GM18870 (cell line): Measurements from ENCODE around the gene LSM4.
A peak's percentile ranks its signal among the peaks of the same experiment; 100 is the strongest.
"Not testable (repeated sequence)": the region's sequence is repeated elsewhere in the genome, so short reads cannot be mapped to it uniquely, and the experiment has no call there.

ENCODE experiments used
- ATAC-seq: cut with Tn5 transposase; IDR thresholded peaks from one replicate; pipeline ENCODE4 v1.9.1; 2021; ENCODE audit warnings: moderate library complexity; ENCODE audit not compliant: unreplicated experiment

The LSM4 gene

DNA sequence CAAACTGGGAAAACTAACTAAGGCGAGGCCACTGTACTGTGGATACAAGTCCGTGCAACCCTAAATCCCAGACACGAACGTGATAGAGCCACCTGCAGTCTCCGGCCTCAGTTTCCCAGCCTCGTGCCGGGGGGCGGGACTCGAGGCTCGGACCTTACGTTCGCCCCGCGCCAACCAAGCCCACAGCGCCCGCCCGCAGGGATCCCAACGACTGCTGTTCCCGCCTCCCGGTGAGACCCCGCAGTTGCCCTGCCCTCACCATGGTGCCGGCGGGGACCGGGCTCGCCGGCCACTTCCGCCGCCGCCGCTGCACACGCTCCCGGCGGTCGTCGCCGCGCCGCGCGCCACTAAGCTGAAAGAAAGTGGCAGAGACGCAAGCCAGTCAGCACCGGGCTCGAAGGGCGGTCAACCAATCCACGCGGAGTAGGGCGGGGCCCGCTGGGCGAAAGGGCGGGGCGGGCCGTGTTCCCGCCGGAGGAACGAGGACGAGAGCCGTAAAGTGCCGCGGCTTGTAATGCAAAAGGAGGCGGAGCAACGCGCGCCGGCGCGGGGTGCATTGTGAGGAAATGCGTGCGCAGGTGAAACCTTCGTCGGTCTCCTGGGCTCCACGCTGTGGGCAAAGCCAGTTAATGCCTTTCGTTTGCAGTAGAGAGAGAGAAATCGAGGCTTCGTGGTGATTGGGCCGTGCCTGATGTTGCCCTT lies at the start of gene LSM4:
Gene LSM4, minus strand, starts transcription at position 318 of the 702 bp plus-strand sequence. Its CDS starts 56 bp downstream, at position 262.
- ATAC-seq, result peak; percentile 87

DNA sequence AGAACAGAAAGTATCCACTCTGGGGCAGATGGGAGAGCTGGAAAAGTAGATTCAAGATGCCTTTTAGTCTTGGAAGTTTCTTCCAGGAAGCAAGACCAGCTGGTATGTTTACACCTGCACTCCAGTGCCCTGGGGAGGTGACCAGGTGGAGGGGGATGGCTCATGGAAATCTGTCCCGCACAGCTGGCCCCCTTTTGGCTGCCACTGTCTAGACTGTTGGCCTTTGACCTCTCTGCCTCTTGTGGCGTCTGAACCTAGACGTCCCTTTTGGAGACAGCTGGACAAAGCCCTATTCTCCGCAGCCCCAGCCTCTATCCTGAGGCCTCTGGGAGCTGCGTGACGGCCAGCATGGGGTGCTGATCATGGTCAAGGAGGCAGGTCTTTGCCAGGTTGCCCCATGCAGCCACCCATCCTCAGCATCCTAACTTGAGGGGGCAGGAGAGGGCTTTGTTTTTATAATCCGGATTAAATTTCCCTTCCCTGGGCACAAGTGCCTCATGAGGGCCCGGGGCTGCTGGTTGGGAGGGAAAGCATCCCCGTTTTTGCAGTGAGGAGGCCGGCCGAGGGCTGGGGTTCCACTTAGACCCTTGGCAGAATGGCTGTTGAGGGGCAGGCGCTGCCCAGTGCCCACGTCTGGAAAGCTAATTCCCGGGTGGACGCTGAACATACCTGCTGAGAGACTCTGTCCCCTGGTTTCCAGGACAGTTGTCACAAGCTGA lies 45.8 kb upstream of the LSM4 start:
- no peak for ATAC-seq

DNA sequence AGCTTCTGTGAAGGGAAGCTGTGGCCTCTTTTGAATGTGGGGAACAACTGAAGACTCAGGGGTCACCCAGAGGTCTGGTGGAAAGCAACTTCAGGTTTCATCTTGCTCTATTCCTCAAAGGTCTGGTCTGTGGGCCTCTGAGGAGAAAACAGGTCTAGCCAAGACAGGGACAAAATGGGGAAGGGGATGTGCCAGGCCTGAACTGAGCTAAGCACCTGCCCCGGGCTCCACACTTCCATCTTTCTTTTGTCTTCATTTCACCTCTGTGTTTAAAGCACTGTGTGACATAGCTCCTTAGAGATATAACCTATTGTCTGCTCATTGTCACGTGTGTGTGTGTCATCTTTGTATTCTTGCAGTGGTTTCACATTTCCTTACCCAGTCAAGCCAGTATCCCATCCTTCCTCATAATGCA lies 43.2 kb upstream of the LSM4 start:
- no peak for ATAC-seq

DNA sequence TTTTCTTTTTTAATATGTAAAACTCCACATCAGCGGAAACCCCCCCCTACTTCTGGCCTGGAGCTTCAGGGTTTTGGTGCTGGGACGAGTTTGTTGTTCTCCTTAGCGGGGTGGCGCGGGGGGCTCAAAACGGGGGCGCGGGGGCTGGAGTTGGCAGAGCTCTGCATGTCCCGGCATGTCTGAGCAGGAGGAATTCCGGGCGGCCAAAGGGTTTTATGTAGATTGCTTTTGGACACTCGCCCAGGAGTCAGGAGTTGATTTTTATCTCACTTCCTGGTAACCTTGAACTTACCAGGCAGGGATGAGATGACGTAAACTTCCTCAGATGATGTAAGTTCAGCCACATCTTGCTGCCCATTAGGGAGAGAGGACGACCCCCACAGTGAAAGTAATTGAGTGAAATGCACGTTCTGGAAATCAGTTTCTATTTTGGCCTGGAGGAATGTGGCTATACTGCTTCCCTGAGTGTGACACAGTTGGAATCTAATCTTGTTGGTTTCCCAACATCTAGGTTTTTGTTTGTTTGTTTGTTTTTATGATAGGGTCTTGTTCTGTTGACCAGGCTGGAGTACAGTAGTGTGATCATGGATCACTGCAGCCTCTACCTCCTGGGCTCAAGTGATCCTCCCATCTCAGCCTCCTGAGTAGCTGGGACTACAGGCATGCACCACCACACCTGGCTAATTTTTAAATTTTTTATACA lies 42.1 kb upstream of the LSM4 start:
- ATAC-seq, result no peak

DNA sequence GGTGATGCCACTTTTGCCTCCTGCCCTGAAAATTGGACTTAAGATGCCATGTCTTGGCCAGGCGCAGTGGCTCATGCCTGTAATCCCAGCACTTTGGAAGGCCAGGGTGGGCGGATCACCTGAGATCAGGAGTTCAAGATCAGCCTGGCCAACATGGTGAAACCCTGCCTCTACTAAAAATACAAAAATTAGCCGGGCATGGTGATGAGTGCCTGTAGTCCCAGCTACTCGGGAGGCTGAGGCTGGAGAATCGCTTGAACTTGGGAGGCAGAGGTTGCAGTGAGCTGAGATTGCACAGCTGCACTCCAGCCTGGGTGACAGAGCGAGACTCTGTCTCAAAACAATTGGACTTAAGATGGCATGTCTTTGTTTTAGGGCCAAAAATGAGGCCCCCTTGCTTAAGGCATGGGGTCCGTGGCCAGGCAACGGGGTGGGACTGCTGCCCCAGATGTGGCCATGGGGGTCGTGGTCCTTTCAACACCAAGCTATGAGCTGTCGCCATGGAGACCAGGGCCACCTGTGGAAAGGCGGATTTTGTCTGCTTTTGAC lies 41.5 kb upstream of the LSM4 start:
- not testable (repeated sequence) for ATAC-seq

DNA sequence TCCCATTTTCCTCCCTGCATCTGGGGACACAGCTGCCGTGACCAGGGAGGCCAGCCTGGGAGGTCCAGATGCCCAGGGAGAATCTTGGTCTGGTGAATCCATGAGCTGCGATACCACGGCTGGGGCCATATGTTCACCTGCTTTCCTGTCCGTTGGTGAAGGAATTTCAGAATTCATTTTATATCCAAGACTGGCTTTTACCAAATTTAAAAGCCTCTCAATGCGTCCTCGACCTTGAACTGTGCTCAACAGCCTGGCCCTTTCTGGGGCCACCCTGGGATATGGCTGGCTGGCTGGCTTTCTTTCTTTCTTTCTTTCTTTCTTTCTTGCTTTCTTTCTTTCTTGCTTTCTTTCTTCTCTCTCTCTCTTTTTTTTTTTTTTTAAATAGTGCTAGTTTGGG lies 40.9 kb upstream of the LSM4 start:
- ATAC-seq, result no peak

DNA sequence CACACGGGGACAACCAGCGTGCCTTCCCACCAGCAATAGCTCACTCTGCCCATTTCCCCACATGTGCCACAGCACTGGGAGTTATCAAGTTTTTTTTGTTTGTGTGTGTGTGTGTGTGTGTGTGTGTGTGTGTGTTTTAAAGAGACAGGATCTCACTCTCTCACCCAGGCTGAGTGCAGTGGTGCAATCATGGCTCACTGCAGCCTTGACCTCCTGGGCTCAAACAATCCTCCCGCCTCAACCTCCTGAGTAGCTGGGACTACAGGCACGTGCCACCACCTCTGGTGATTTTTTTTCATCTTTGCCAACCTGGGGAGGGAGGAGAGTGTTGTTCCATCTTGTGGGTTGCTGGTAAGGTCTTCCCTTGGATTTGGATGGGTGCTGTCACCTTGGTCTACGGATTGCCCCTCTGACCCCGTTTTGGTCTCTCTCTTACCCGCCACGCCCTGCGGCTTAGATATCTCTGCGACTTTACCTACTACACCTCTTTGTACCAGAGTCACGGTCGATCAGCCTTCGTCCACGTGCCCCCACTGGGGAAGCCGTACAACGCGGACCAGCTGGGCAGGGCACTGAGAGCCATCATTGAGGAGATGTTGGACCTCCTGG lies 40.2 kb upstream of the LSM4 start:
- no peak for ATAC-seq

DNA sequence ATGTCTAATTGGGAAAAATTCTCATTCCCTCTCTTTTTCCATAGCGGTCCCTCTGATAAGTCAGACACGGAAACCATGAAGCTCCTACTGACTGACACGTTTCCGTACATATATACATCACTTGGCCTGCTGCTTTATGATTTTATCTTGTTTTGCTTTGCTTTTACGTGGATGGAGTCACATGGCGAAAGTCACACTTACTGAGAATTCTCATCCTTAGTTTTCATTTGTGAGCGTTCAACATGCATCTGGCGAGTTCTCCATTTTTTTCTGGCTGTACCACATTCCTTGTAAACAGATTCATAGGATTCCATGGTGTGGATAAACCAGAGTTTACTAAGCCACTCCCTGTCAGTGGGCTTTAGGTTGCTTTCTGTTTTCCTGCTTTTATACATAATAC lies 38.8 kb upstream of the LSM4 start:
- no peak for ATAC-seq

DNA sequence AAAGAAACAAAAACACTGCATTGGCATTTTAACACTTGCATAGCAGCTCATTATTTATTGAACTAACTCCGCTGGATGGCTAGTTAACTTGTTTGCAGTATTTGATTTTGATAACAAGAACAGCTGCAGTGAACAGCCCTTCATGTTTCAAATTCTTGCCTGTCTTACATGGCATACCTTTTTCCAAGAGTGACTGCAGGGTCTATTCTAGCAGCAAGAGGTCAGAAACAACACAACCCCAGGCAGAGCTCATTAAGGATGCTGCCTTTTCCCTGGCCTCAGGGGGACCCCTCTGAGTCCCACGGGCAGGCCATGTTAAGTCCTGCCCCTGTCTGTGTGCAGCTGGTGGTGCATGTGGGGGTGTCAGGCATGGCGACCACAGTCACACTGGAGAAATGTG lies 34.2 kb upstream of the LSM4 start:
- ATAC-seq, result no peak

DNA sequence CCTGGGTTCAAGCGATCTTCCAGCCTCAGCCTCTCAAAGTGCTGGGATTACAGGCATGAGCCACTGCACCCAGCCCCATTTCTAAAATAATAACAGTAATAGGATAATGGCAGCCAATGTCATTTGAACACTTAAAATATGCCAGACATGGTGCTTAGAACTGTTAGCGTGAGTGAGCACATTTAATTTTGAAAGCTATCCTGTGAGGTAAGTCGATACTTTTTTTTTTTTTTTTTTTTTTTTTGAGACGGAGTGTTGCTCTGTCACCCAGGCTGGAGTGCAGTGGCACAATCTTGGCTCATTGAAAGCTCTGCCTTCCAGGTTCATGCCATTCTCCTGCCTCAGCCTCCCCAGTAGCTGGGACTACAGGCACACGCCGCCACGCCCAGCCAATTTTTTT lies 31.9 kb upstream of the LSM4 start:
- ATAC-seq, result not testable (repeated sequence)

DNA sequence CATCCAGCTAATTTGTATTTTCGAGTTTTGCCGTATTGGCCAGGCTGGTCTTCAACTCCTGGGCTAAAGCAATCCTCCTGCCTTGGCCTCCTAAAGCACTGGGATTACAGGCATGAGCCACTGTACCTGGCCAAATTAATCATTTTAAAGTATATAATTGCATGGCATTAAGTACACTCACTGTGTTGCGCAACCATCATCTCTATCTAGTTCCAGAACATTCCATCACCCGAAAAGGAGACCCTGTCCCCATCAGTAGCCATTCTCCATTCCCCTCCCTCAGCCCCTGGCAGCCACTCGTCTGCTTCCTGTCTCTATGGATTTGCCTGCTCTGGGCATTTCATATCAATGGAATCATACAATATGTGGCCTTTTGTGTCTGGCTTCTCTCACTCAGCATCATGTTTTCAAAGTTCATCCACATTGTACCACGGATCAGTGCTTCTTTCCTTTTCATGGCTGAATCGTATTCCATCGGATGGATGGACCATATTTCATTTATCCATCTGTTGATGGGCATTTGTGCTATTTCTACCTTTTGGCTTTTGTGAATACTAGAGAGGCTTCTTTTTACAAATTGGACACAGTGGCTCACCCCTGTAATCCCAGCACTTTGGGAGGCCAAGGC lies 30.6 kb upstream of the LSM4 start:
- ATAC-seq, result no peak

DNA sequence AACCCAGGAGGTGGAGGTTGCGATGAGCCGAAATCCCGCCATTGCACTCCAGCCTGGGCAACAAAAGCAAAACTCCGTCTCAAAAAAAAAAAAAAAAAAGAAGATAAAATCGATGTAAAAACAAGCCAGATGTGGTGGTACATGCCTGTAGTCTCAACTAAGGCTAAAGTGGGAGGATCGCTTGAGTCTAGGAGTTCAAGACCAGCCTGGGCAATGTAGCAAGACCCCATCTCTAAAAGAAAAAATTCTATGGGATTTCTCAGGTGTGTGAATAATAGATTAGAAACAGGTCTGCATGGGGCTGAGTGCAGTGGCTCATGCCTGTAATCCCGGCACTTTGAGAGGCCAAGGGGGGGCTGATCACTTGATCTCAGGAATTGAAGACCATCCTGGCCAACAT lies 28.7 kb upstream of the LSM4 start:
- ATAC-seq, result no peak

DNA sequence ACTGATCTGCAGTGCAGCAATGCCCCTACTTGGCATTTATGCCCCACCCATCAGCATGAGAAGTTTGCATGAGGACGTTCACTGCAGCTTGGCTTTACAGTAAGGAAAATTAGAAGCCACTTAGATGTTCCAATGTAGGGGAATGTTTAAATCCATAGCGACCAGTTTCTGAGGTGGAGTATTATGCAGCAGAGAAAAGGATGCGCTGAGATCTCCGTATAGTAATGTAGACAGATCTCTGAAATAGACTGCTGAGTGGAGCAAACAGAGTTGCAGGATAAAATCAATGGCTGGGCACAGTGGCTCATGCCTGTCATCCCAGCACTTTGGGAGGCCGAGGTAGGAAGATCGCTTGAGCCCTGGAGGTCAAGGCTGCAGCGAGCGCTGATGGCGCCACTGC lies 27.6 kb upstream of the LSM4 start:
- ATAC-seq, result no peak

DNA sequence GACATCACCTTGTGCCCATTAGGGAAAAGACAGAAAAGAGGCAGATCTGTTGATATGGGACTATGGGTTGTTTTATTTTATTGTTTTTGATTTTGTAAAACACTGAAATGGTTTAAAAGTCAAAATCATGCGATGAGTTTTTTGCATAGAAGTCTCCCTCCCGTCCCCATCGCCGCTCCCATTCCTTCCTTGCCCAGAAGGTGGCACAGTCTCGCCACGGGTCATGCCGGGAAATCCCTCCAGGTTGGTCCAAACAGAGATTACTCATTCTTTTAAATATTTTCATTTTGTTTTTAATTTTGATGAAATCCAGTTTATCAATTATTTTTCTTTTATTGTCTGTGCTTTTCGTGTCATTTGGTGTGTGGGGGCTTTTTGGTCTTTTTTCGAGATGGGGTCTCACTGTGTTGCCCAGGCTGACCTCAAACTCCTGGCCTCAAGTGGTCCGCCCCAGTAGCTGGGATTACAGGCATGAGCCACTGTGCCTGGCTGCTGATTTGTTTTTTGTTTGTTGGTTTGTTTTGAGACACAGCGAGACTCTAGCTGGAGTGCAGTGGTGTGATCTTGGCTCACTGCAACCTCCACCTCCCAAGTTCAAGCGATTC lies 26.8 kb upstream of the LSM4 start:
- ATAC-seq, result no peak

DNA sequence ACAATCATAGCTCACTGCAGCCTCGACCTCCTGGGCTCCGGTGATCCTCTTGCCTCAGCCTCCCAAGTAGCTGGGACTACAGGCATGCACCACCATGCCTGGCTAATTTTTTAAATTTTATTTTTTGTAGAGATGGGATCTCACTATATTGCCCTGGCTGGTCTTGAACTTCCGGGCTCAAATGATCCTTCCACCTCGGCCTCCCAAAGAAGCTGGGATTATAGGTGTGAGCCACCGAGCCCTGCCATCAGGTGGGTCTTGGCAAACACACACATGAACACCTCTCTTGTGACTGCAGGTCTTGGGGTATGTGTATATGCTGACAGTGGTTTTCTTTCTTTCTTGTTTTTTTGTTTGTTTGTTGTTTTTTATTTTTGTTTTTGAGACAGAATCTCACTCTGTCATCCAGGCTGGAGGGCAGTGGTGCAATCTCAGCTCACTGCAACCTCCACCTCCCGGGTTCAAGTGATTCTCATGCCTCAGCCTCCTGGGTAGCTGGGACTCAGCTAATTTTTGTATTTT lies 26.0 kb upstream of the LSM4 start:
- not testable (repeated sequence) for ATAC-seq

DNA sequence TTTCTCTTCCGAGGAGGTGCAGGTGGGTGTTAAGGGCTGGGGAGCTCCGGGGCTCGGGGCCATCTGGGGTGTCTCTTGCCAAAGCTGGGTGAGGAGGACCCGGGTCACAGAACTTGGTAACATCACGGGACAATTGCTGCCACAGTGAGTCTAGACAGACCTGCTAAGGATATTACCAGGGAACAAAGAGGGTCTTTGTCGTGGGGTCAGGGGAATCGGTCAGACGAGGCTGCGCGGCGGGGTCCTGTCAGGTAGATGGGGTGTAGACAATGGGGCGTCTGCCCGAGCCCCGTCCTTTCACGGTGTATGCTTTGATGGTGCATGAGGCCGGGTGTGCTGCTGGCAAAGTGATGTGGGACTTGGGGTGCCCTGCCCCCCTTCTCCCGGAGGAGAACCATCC lies 25.3 kb upstream of the LSM4 start:
- no peak for ATAC-seq

DNA sequence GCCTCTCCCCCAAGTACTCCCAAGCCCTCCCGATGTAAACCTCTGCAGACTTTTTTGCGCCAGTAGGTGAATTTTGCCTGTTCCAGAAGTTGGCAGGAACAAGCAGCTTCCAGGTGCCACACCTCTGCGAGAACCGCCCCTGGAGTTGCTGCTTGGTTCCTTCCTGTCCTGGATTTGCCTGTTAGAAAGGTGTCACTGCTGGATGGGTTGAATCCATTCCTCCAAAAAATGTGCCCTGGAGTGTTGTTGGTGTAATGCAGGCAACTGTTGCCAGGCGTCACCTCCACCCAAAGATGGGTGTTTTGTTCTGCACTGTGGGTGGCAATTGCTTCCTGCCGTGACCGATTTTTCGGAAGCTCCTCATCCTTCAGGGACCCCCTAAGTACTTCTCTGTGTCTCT lies 23.2 kb upstream of the LSM4 start:
- ATAC-seq, result no peak

DNA sequence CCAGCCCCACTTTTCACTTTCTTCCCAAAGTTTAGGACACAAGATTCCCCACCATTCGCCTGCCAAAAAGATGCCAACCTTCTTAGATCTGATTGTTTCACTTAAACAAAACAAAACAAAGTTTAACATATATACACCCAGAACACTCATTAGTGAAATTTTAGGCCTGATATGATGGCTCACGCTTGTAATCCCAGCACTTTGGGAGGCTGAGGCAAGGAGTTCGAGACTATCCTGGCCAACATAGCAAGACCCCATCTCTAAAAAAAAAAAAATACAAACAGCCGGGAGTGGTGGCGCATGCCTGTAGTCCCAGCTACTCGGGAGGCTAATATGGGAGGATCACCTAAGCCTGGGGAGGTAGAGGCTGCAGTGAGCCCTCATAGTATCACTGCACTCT lies 22.4 kb upstream of the LSM4 start:
- ATAC-seq, result no peak

DNA sequence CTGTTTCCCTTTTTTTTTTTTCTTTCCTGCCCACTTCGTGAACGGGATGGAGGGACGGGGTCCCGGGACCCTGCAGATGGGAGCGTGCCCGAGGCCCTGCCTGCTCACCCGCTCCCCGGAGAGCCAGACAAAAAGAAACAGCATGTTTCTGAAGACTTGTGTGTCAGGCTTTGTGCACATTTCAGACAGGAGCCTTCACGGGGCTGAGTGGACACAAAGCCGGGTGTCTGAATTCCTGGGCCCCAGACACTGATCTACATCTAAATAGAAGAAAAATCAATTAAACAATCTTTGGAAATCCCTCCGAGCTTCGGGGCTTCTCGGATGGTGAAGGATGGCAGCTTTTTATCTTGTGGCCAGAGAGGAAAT lies 21.7 kb upstream of the LSM4 start:
- ATAC-seq, result no peak

DNA sequence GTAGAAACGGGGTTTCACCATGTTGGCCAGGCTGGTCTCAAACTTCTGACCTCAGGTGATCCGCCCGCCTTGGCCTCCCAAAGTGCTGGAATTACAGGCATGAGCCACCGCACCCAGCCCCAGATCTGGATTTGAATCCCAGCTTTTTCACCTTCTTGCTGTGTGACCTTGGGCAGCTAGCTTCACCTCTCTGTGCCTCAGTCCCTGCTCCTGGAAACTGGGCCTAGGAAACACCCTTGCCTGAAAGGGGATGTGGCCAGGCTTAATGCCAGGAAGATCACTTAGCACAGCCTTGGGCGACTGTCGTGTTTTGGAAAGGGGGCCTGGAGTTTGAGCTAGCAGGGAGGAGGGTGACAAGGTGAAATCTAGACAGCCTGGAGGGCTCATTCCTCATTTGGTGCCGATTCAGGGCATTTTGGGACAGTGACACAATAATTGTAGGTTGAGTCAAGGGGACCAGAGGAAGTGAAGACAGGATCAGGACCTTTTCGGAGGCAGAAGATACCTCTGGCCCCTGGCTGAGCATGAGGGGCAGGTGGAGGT lies 19.3 kb upstream of the LSM4 start:
- ATAC-seq, result no peak
